GM12878 (cell line): ENCODE results near the gene CACNA1B. TPM values are rescaled to one million over a fixed set of nuclear protein-coding genes. Genes with fewer than 3 reads are reported as not detected.

ENCODE experiments used
- ATAC-seq: fragments of 200-7000 bp; cut with Tn5 transposase; 3 replicates; pipeline ENCODE4 v1.9.1; 2020; ENCODE audit warnings: mild to moderate bottlenecking, moderate library complexity
- BruUV-seq: library from RNA; stranded (reverse); fragments of 400-500 nt; replicated peaks from 2 replicates; lab custom pipeline; 2021; lab: Mats Ljungman, UMichigan
- CTCF ChIA-PET: fragments of 300-600 bp; sonication (Branson Sonifier 250); formaldehyde crosslinking; extraction: SDS; loops from one replicate; lab custom pipeline; 2021; ENCODE audit warnings: inconsistent platforms; lab: Yijun Ruan, JAX
- POLR2A ChIA-PET: fragments of 350-600 bp; formaldehyde crosslinking; extraction: SDS; loops from one replicate; lab custom pipeline; 2021; ENCODE audit warnings: inconsistent platforms; lab: Charles Lee
- RAD21 ChIA-PET: fragments of 300-600 bp; sonication (Branson Sonifier 250); formaldehyde crosslinking; loops from one replicate; lab custom pipeline; 2023; ENCODE audit warnings: antibody characterized with exemption; ENCODE audit not compliant: unreplicated experiment; lab: Charles Lee
- SMC1A ChIA-PET: fragments of 300-600 bp; sonication (Branson Sonifier 250); formaldehyde crosslinking; loops from one replicate; lab custom pipeline; 2023; ENCODE audit not compliant: unreplicated experiment, uncharacterized antibody; lab: Charles Lee
- DNase-seq: peaks from one replicate; pipeline ENCODE4 v3.0.0-alpha.2; 2011; ENCODE audit warnings: low read depth, low spot score
- FAIRE-seq: peaks from 3 replicates; lab custom pipeline; 2011; peaks lifted over from hg19 to GRCh38; lab: Jason Lieb, UNC
- H2AFZ ChIP-seq: 2 replicates; pipeline ENCODE4 v1.6.0; 2011; ENCODE audit warnings: low read depth, low read length, control low read depth; ENCODE audit not compliant: control insufficient read depth
- H3K27ac ChIP-seq: 2 replicates; pipeline ENCODE4 v1.5.1; 2011; ENCODE audit warnings: control low read depth; ENCODE audit not compliant: control insufficient read depth, insufficient read depth
- H3K27me3 ChIP-seq, 2 experiments: replicated peaks in 1 of 2; 2 replicates each; pipeline versions ENCODE4 v1.6.0 to v1.6.1; 2011; ENCODE audit warnings: low read length in 1 of 2; ENCODE audit not compliant: control insufficient read depth in 2 of 2, insufficient read depth in 2 of 2
- H3K36me3 ChIP-seq, 2 experiments: 2 replicates each; pipeline ENCODE4 v1.5.1; 2011; ENCODE audit warnings: low read length in 1 of 2; ENCODE audit not compliant: control insufficient read depth in 2 of 2, insufficient read depth in 2 of 2
- H3K4me1 ChIP-seq: 2 replicates; pipeline ENCODE4 v1.6.1; 2011; ENCODE audit warnings: mild to moderate bottlenecking, low read length, moderate library complexity, mixed read lengths; ENCODE audit not compliant: control insufficient read depth, insufficient read depth
- H3K4me2 ChIP-seq: 2 replicates; pipeline ENCODE4 v1.6.0; 2011; ENCODE audit warnings: control low read depth; ENCODE audit not compliant: control insufficient read depth, insufficient read depth
- H3K4me3 ChIP-seq: fragments of 200-600 bp; sonication (generic); 2 replicates; pipeline ENCODE4 v1.5.1; 2016
- H3K79me2 ChIP-seq: 2 replicates; pipeline ENCODE4 v1.6.0; 2011; ENCODE audit warnings: low read length; ENCODE audit not compliant: control insufficient read depth, insufficient read depth
- H3K9ac ChIP-seq: 2 replicates; pipeline ENCODE4 v1.8.0; 2011; ENCODE audit warnings: low read length, control low read depth, mixed read lengths; ENCODE audit not compliant: control insufficient read depth, insufficient read depth
- H3K9me3 ChIP-seq: replicated peaks from 3 replicates; pipeline ENCODE4 v1.5.1; 2011; ENCODE audit warnings: mild to moderate bottlenecking, low read length; ENCODE audit not compliant: control insufficient read depth, insufficient read depth
- H4K20me1 ChIP-seq: 2 replicates; pipeline ENCODE4 v1.6.0; 2011; ENCODE audit not compliant: control insufficient read depth, insufficient read depth
- CEBPZ ChIP-seq: fragments of 150-350 bp; IDR thresholded peaks from 2 replicates; pipeline ENCODE4 v1.6.1; 2016; ENCODE audit warnings: low read depth, low read length
- CHD2 ChIP-seq: IDR thresholded peaks from 2 replicates; pipeline ENCODE4 v1.6.1; 2011; ENCODE audit warnings: low read depth, low read length, improper control_type of control experiment, borderline replicate concordance
- CHD4 ChIP-seq: fragments of 200-600 bp; sonication (generic); IDR thresholded peaks from 2 replicates; pipeline ENCODE4 v1.6.1; 2016; ENCODE audit warnings: mild to moderate bottlenecking
- E2F4 ChIP-seq: IDR thresholded peaks from 2 replicates; pipeline ENCODE4 v1.6.1; 2012; ENCODE audit warnings: low read depth, low read length, improper control_type of control experiment
- EP300 ChIP-seq, 2 experiments: fragments of 150-350 bp in 1 of 2; IDR thresholded peaks; 2 replicates each; pipeline ENCODE4 v1.6.1; 2011 to 2012; ENCODE audit warnings: low read depth in 2 of 2, low read length in 2 of 2, borderline replicate concordance in 1 of 2, improper control_type of control experiment in 1 of 2, inconsistent platforms in 1 of 2; ENCODE audit not compliant: control insufficient read depth in 1 of 2
- HDGF ChIP-seq: fragments of 450-650 bp; IDR thresholded peaks from 2 replicates; pipeline ENCODE4 v1.6.1; 2016; ENCODE audit warnings: antibody characterized with exemption
- MLLT1 ChIP-seq: fragments of 450-650 bp; IDR thresholded peaks from 2 replicates; pipeline ENCODE4 v1.6.1; 2016; ENCODE audit warnings: mild to moderate bottlenecking
- MTA2 ChIP-seq: fragments of 450-650 bp; IDR thresholded peaks from 2 replicates; pipeline ENCODE4 v1.6.1; 2016; ENCODE audit warnings: low read depth, mild to moderate bottlenecking, moderate library complexity
- PAX5 ChIP-seq: IDR thresholded peaks from 2 replicates; pipeline ENCODE4 v1.6.1; 2011; ENCODE audit warnings: low read depth, low read length, borderline replicate concordance
- RCOR1 ChIP-seq: conservative IDR thresholded peaks from 2 replicates; pipeline ENCODE4 v1.6.1; 2012; ENCODE audit warnings: low read depth, low read length, improper control_type of control experiment
- SRF ChIP-seq, 2 experiments: IDR thresholded peaks; 2 replicates each; pipeline ENCODE4 v1.6.1; 2011; ENCODE audit warnings: low read depth in 2 of 2, low read length in 2 of 2, mild to moderate bottlenecking in 1 of 2, moderate library complexity in 1 of 2
- TAF1 ChIP-seq: IDR thresholded peaks from 2 replicates; pipeline ENCODE4 v1.6.1; 2011; ENCODE audit warnings: mild to moderate bottlenecking, low read depth, low read length, borderline replicate concordance
- TBL1XR1 ChIP-seq: IDR thresholded peaks from 2 replicates; pipeline ENCODE4 v1.6.1; 2012; ENCODE audit warnings: low read depth, low read length, improper control_type of control experiment
- WRNIP1 ChIP-seq: IDR thresholded peaks from 2 replicates; pipeline ENCODE4 v1.6.1; 2011; ENCODE audit warnings: low read depth, low read length, improper control_type of control experiment, borderline replicate concordance
- ZNF384 ChIP-seq: IDR thresholded peaks from 2 replicates; pipeline ENCODE4 v1.6.1; 2012; ENCODE audit warnings: low read depth, mild to moderate bottlenecking, low read length, improper control_type of control experiment, borderline replicate concordance
- WGBS: methylation state at CpG from one replicate; pipeline ENCODE4 v1.1.6; 2016; ENCODE audit warnings: low lambda C conversion rate; ENCODE audit not compliant: insufficient replicate concordance, insufficient coverage; ENCODE audit errors: missing lambda C conversion rate; 5-methylcytosine and 5-hydroxymethylcytosine counted together
- in situ Hi-C: fragments of 300-500 bp; cut with MboI; formaldehyde crosslinking; loops from 9 replicates; pipeline ENCODE4 v1.14.3; 2018; ENCODE audit warnings: mixed read lengths
- intact Hi-C: fragments of 100-400 bp; cut with micrococcal nuclease; formaldehyde crosslinking; loops from one replicate; pipeline ENCODE4 v1.14.2; 2022; ENCODE audit not compliant: unreplicated experiment
- polyA plus RNA-seq, 11 experiments: library from polyadenylated mRNA; depleted of rRNA in 4 of 11; unstranded in 6 of 11; stranded (reverse) in 5 of 11; fragments of >200 nt; fragmentation: Nextera tagmentation in 4 of 11; fragmentation: Illumina TruSeq in 1 of 11; extraction: Ambion mirVana in 4 of 11; extraction: Trizol in 1 of 11; gene quantifications; 1 replicate in 1 of 11; 2 replicates in 10 of 11; pipeline versions ENCODE4 v1.2.1 to v1.2.3, GENCODE V29; 2011 to 2016; ENCODE audit warnings: inconsistent platforms in 2 of 11, missing spikeins in 2 of 11, low read depth in 1 of 11
- total RNA-seq, 4 experiments: library from RNA; depleted of rRNA in 3 of 4; stranded (reverse); fragments of >200 nt in 3 of 4; fragmentation: Illumina TruSeq in 1 of 4; extraction: Trizol in 1 of 4; gene quantifications; 2 replicates each; pipeline versions ENCODE4 v1.2.1 to v1.2.3, GENCODE V29; 2013 to 2021

Gene CACNA1B
- total and polyA plus RNA-seq, 10 of the 15 experiments (the other 5 are each of a cell fraction or from before 2014, with no cell fraction given): 0.01 to 0.03 (median 0.01) TPM; not detected in 7

GRCh38 chr9:137984520-137985257, 107.1 kb downstream of the CACNA1B start:
- CTCF ChIA-PET: no interaction called here
- Histone ChIP-seq H3K27ac (no peak overlapping the region), H3K9me3 (no peaks in the 10 kb centered on the region), H2AFZ (no peak overlapping the region), H3K27me3 (no peaks in the 10 kb centered on the region; a peak in 1 of 4 replicates), H3K4me1 (no peaks in the 10 kb centered on the region), H3K36me3 (no peaks in the 10 kb centered on the region), H4K20me1 (no peaks in the 10 kb centered on the region), H3K4me2 (no peak overlapping the region), H3K9ac (no peak overlapping the region), H3K4me3 (no peak overlapping the region), H3K79me2 (no peaks in the 10 kb centered on the region)
- WGBS: 33% methylated on average over 7 of the region's 7 CpGs
- SMC1A ChIA-PET: no interaction called here
- POLR2A ChIA-PET: no interaction called here
- RAD21 ChIA-PET: no interaction called here
- intact Hi-C loops: no loop called here
- FAIRE-seq (no peak), DNase-seq (no peak), ATAC-seq (no peak)
- TF ChIP-seq ZNF384 (no peak), TBL1XR1 (no peak), CHD2 (no peak), CEBPZ (no peak), MLLT1 (no peak), E2F4 (no peak), RCOR1 (no peak), HDGF (no peak), TAF1 (no peak), EP300 (IDR thresholded peaks at IDR 0.05; ENCODE audit: borderline replicate concordance in 1 of 2, control insufficient read depth in 1 of 2, low read depth in 2 of 2, low read length in 2 of 2) (no peak), CHD4 (no peak), WRNIP1 (no peak), SRF (IDR thresholded peaks at IDR 0.05; ENCODE audit: low read depth in 2 of 2, low read length in 2 of 2) (no peak), PAX5 (no peak), MTA2 (no peak)
- in situ Hi-C loops: no loop called here
- no TSS peak for BruUV-seq
